GM12864 (cell line): Measurements from ENCODE around the gene RAPH1.

Source experiments
- DNase-seq: peaks from one replicate; pipeline ENCODE4 v3.0.0-alpha.2; 2011; ENCODE audit warnings: low read depth
- H3K4me3 ChIP-seq: 2 replicates; pipeline ENCODE4 v1.5.1; 2011; ENCODE audit warnings: mild to moderate bottlenecking, low read depth, low read length, control low read depth
- TF ChIP-seq, protein P1 (sequence below): IDR thresholded peaks from 2 replicates; pipeline ENCODE4 v1.5.1; 2011; ENCODE audit warnings: low read depth, mild to moderate bottlenecking, moderate library complexity, low read length, control low read depth, inconsistent platforms; ENCODE audit errors: missing control alignments

RAPH1 gene

DNA sequence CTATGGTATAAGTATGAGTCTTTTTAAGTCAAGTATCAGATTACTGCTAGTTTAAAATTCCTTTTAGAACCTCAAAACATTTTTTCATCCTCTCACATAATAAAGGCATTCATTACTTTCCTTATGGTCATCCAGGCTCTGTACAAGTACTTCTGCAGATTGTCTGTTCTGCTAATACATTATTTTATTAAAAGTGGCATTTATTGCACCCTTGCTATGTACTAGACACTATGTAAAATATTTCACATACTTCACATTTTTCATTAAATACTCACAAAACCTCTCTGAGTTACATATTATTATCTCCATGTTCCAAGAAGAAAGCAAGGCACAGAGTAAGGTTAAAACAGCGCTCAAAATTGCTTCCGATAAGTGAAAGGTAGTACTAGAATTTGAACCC is 84.1 kb downstream of the RAPH1 start:
- TF ChIP-seq, protein P1, sequence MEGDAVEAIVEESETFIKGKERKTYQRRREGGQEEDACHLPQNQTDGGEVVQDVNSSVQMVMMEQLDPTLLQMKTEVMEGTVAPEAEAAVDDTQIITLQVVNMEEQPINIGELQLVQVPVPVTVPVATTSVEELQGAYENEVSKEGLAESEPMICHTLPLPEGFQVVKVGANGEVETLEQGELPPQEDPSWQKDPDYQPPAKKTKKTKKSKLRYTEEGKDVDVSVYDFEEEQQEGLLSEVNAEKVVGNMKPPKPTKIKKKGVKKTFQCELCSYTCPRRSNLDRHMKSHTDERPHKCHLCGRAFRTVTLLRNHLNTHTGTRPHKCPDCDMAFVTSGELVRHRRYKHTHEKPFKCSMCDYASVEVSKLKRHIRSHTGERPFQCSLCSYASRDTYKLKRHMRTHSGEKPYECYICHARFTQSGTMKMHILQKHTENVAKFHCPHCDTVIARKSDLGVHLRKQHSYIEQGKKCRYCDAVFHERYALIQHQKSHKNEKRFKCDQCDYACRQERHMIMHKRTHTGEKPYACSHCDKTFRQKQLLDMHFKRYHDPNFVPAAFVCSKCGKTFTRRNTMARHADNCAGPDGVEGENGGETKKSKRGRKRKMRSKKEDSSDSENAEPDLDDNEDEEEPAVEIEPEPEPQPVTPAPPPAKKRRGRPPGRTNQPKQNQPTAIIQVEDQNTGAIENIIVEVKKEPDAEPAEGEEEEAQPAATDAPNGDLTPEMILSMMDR, result no peak
- no peak for DNase-seq
- H3K4me3 ChIP-seq, result no peak overlapping the region

DNA sequence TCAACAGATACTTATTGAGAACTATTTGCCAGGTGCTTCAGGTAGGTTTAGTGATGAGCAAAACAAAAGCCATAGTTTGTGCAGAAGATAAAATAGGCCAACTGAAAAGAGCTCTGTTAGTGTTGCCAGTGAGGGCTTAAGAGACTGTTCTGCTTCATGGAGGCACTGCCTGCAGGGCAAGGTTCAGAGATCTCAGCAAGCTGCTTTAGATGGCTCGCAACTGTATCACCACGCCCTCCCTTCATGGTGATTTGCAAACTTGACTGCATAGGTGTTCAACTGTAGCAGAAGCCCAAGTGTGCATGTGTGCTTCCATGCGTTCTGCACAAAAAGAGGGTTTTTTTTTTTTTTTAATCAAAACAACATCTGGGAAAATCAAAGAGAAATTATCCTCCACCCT is 84.5 kb downstream of the RAPH1 start:
- no peak for DNase-seq
- TF ChIP-seq, protein P1, result no peak
- H3K4me3 ChIP-seq, result no peak overlapping the region

DNA sequence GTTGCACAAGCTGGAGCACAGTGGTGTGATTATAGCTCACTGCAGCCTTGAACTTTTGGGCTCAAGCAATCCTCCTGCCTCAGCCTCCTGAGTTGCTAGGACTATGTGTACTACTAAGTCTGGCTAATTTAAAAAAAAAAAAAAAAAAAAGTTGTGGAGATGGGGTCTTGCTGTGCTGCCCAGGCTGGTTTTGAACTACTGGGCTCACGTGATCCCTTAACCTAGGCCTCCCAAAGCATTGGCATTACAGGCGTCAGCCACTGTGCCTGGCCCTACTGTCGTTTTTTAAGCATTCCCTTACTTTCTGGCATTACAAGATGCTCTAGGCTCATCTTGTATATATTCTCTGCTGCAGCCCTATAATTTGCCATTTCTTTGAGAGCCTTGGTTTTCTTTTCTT is 88.3 kb downstream of the RAPH1 start:
- TF ChIP-seq, protein P1, result no peak
- no peak overlapping the region for H3K4me3 ChIP-seq
- DNase-seq, result no peak

DNA sequence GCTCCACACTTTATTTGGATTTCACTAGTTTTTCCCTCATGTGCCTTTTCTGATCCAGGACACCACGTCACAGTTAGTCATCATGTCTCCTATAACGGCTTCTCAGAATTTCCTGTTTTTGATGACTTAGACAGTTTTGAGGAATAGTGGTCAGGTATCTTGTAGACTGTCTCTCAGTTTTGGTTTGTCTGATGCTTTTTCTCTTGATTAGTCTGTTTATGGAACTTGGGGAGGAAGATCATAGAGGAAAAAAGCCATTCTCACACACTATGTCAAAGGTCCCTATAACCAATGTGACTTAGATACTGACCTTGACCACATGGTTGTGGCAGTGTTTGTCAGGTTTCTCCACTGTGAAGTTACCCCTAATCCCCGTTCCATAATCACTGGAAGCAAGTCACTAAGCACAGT is 89.0 kb downstream of the RAPH1 start:
- no peak overlapping the region for H3K4me3 ChIP-seq
- TF ChIP-seq, protein P1, result no peak
- DNase-seq, result no peak

DNA sequence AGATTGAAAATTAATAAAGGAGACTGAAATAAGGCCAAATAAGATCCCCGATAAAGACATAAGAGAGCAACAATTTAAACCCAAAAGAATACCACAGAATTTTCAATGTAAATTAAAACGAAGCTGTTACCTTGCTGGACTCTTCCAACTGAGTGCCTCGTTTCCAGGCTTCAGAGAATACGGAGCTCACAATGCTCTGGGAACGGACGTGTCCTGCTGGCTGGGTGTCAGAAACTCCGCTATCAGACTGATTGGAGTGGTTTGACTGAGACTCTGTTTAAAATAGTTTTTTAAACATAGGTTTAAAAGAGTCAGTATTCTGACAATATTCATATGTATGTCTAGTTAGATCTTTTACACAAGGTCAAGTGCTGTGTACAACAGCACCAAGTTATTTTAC is 90.4 kb downstream of the RAPH1 start:
- no peak overlapping the region for H3K4me3 ChIP-seq
- TF ChIP-seq, protein P1, result no peak
- no peak for DNase-seq

DNA sequence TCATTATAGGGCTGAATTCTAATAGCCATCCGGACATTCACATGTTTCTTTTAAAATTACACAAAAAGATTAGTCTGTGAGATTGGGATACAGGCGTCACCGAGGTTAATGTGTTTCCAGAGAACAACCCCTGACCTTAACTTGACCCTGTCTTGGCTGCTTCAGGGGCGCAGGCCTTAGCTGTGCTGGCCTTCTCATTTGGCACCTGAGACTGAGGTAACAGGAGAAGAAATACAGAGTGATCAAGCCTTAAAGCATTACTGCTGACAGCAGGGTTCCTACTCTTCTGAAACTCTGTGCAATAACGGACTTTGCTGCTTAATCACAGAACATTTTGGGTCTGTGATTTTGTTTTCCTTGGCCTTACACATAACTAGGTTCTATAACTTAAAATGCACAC is 92.6 kb downstream of the RAPH1 start:
- no peak for DNase-seq
- H3K4me3 ChIP-seq, result no peak overlapping the region
- TF ChIP-seq, protein P1, result no peak

DNA sequence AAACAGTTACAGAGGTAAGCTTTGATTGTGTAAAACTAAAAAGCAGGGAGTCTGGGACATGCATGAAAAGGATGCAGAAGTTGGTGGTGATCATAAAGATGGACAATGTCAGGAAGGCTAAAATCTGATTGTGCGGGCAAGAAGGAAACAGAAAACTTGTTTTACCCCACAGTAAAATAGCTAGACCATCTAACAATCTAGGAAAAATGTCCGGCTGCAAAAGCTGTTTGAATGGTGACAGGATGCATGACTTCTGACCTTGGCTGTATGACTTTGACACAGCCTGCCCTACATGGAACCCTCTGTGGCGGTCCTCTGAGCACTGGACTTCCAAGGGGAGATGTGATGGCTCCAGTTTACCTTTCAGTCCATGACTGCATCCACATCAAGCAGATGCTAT is 93.6 kb downstream of the RAPH1 start:
- H3K4me3 ChIP-seq, result no peak overlapping the region
- no peak for DNase-seq
- TF ChIP-seq, protein P1, result no peak
